NCI-H2029 (cell line): ENCODE results near the gene NECTIN1.

Experiments
- DNase-seq: peaks from one replicate; lab custom pipeline; 2025; lab: John Stamatoyannopoulos, UW

The NECTIN1 gene, protein sequence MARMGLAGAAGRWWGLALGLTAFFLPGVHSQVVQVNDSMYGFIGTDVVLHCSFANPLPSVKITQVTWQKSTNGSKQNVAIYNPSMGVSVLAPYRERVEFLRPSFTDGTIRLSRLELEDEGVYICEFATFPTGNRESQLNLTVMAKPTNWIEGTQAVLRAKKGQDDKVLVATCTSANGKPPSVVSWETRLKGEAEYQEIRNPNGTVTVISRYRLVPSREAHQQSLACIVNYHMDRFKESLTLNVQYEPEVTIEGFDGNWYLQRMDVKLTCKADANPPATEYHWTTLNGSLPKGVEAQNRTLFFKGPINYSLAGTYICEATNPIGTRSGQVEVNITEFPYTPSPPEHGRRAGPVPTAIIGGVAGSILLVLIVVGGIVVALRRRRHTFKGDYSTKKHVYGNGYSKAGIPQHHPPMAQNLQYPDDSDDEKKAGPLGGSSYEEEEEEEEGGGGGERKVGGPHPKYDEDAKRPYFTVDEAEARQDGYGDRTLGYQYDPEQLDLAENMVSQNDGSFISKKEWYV

GRCh38 chr11:119728651-119729580, at the start of gene NECTIN1:
TSS of gene NECTIN1 (minus strand) at chr11:119729200. CDS start at chr11:119728553, 647 bp downstream.
- DNase-seq: peak; percentile 82

DNA sequence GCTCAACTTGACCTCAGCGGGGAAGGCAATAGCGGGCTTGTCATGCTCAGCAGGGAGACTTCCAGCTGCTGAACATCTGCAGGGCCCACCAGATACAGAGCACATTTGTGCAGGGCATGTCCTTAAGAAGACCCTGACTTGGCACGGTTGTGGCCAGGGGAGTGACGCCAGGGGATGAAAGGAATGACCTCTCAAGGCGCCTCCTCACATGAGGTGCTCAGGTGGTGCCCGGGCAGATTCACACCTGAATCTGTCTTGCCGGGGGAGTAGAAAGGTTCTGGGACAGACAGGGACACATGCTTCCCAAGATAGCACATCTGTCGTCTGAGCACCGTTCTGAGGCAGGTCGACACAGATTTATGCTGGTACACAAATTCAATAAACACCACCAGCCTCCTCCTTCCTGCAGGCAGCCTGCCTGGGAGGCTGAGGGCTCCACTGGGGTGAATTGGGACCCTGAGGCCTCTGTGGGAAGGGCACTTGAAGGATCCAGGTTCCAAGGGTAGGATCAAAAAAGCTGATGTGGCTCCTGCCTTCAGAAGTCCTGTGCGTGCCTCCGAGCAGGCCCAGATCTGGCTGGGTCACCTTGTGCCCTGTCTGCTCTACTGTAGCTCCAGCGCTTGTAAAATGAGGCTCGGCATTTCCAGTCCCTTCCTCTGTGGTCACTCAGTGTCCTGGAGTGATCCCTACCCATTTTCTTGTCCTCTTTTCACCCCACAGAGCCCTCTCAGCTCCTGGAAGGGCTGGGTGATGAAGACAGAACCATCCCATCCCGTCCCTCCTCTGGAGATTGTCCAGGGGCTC, 49.6 kb upstream of the NECTIN1 start:
- no peak for DNase-seq

DNA sequence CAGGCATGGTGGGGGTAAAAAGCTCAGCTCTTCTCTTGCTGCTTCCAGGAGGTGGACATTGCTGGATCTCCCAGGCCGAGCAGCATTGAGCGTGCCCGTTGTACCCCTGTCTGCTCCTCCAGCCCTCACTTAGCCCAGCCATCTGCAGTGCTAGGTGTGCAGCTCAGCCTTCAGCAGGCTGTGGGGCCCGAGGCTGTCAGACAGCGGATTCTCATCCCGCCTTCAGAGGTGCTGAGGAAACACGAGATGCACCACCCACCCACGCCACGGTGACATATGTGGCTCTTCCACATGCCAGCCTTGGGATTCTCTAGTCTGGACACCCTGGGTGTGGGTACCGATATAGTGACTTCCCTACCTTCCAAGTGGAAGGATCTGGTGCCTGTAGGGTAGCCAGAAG, 48.9 kb upstream of the NECTIN1 start:
- no peak for DNase-seq

DNA sequence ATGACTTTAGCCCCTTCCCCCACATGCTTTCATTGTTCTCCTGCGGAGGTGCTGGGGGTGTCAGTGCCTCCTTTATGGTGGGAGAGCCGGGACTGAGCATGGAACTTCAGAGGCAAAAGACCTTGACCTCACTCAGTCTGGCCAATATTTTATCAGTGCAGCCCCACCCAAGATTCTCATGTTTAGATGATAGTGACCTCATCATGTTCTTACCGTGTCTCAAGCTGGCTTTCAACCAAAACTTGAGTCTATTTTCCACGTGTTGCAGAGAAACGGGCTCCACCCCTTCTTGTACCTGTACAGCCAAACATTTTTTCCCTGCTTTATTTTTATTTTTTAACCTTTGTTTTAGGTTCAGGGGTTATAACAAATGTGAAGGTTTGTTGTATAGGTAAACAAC, 47.7 kb upstream of the NECTIN1 start:
- DNase-seq: no peak

- no peak for DNase-seq
These were observed 47.1 kb upstream of the NECTIN1 start for GRCh38 chr11:119776031-119776636.

- DNase-seq: no peak
These were observed 45.3 kb upstream of the NECTIN1 start for GRCh38 chr11:119774172-119774763.

GRCh38 chr11:119772641-119773415, 43.8 kb upstream of the NECTIN1 start:
- DNase-seq: peak; percentile 94

GRCh38 chr11:119772076-119772475, 43.1 kb upstream of the NECTIN1 start:
- no peak for DNase-seq

DNA sequence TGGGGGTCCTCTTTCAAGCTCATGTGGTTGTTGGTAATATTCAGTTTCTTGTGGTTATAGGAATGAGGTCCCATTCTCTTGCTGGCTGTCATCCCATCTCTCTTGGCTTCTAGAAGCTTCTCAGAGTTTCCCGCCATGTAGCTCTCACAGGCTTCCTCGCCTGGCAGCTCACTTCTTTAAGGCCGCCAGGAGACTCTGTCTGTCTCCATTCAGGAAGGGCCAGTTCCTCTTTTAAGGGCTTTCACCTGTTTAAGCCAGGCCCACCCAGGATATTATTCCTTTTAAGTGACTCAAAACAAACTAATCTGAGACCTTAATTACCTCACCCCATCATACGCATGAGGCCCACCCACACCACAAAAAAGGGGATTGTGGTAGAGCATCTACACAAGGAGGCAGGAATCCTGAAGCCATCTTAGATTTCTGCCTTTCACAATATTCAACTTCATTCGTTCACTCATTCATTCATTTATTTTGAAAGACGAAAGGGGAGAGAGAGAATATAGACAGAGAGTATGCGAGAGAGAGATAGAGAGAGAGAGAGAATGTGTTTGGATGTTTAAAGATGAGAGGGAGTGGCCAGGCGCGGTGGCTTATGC, 42.3 kb upstream of the NECTIN1 start:
- no peak for DNase-seq

GRCh38 chr11:119765628-119766027, 36.6 kb upstream of the NECTIN1 start:
- DNase-seq: no peak

DNA sequence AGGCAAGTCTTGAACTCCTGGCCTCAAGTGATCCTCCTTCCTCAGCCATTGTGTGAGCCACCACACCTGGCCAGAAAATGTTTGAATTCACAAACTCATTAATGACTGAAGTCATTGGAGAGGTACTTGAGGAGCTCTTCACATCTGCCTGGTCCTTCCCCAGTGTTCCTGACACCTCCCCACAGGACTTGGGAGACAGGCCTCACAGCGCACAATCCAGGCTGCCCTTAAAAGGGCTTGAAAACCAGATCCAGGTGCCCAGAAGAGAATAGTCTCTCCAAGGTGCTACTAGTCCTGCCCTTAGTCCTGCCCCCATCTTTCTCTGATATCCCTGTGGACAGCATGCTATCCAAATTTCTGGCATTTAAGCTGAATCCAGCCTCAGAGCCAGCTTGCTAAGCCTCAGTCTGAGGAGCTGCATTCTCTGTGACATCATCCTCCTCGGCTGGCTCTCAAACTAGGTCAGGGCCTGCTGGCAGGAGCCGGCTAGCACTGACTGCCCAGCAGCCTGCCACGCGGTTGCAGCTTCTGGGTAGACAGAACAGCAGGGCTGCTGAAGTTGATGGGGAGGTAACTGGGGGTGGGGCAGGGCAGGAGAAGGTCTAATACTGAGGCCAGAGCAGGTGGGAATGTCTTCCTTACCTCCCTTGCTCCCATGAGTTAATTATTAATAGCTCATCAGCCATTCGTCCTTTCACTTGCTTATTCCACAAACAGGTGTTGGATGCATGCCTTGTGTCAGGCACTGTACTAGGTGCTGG, 35.3 kb upstream of the NECTIN1 start:
- peak; percentile 90 for DNase-seq

DNA sequence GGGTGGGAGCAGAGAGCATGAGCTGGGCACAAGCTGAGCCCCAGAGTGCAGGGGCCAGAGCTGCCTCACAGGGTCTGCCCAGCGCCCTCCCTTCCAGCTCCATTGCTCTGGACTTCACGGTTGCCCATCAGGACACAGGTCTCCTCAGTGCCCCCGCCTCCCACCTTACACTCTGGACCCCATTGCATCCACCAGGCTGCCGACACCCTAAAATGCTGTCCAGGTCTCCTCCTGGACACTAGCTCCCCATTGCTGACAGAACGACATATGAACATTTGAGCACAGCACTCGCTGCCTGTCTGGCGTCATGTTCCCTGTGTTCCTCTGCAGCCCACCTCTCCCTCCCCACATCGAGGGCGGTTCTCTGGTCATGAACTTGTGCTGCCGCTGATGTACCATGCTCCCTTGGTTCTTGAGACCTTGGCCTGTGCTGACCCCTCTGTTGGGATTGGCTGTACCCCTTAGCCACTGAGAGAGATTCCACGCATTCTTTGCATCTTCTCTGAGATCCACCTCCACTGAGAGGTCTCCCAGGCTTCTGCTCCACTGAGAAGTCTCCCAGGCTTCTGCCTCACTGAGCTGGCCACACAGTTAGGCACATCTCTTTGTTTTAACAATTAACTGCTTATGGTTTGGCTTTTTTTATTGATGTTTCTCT, 34.2 kb upstream of the NECTIN1 start:
- no peak for DNase-seq

DNA sequence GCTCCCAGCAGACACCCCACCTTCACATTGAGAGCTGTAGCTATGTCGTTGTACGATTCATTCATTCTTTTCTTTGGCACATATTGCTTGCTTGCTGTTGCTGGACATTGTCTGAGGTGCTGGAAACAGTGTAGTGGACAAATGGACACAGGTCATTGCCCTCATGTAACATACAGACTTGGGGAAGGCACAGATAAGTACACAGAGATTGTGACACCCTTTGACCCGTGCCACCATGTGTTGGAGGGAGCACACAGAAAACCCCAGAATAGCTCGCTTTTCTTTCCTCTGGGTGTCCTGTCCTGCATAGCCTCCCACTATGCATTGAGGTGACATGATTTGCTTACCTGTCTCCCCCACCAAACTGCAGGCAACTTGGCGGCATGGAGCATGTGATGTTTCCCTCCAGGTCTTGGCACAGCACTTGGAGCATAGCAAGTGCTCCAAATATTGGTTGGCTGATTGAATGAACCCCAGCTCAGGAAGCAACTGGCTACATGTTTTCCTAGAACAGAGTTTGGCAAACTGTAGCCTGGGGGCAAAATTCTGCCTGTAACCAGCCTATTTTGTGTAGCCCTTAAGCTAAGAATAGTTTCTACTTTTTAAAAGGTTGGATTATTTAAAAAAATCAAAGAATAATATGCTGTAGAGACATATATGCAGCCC, 30.9 kb upstream of the NECTIN1 start:
- DNase-seq: no peak

DNA sequence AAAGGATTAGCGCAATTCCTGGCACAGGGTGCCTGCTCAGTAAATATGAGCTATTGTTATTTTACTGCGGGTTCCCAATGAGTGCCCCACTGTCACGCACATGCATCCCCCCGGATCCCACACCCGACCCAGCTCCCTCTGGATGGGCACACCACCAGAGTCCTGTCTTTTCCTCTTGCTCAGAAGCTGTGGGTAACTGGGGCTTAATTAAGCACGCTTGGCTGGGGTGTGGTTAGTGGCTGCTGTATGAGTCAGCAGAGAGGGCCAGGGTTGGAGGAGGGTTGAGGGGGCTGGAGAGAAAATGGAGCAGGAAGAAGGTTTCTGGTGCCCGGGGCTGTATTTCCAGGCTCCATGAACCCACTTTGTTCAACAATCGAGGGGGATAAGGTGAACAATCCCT, 30.3 kb upstream of the NECTIN1 start:
- no peak for DNase-seq

- no peak for DNase-seq
These were observed 29.3 kb upstream of the NECTIN1 start for GRCh38 chr11:119758291-119758690.

DNA sequence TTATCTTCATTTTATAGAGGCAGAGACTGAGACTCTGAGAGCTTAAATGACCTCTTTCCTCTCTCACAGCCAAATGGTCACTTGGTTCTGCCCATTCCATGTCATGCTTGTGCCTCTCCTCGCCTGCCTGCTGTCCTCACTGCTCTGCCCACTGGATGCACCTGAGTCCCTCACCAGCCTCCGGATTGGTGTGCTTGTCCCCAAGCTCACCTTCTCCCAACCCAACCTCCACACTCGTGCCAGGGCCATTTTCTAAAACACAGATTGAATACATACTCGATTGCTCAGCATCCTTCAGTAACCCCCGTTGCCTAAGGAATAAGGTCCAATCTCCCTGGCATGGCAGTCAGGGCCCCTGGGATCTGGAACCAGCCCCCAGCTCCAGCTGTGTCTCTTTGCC, 28.4 kb upstream of the NECTIN1 start:
- DNase-seq: no peak

DNA sequence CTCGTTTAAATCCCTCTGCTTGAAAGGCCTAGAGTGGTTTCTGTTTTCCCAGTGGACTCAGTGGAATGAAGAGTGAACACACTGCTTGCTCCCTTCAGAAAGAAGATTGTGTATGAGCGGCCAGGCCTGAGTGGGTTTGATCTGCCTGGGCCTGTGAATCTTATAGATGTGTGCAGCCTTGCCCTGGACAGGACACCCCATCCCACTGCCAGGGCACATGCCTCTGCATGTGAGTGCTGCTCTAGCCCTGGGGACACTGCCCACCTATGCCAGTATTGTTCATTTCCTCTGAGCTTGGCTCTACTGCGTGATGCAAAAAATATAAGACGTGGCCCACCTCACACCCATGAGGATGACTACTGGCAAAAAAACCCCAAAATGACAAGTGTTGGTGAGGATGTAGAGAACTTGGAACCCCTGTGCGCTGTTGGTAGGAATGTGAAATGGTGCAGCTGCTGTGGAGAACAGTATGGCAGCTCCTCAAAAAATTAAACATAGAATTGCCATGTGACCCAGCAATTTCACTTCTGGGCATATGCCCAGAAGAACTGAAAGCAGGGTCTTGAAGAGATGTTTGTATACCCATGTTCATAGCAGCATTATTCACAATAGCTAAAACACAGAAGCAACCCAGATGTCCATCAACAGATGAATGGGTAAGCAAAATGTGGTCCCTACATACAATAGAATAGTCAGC, 27.3 kb upstream of the NECTIN1 start:
- DNase-seq: no peak
